HCT116 (cell line): ENCODE results near the gene SUPT3H.

ENCODE experiments used
- EZH2 ChIP-seq: fragments of 200-600 bp; sonication (generic); IDR thresholded peaks from 2 replicates; pipeline ENCODE4 v1.6.1; 2017; ENCODE audit warnings: antibody characterized with exemption, mixed run types
- POLR2A ChIP-seq: IDR thresholded peaks from 2 replicates; pipeline ENCODE4 v1.7.0; 2011; ENCODE audit warnings: borderline replicate concordance; ENCODE audit not compliant: insufficient read depth, insufficient read length; ENCODE audit errors: extremely low read depth

DNA sequence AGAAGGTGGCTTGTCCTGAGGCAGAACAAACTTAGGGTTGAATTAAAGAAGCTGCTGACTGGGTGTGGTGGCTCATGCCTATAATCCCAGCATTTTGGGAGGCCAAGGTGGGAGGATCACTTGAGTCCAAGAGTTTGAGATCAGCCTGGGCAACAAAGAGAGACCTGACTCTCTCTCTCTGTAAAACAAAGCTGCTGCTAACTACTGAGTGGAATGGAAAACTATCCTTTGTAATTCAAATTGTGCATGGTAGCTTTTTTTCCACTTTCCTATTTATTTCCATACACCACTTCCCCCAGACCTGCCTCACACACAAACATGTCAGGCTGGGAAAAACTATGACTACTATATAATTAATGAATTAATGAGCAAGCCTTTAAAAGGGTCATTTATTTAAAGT is 553.2 kb downstream of the SUPT3H start:
- no peak for TF ChIP-seq POLR2A
- TF ChIP-seq EZH2 = no peak
